Hepatocyte (in vitro differentiated cells): ENCODE measurements around the gene CAMK4.

ENCODE experiments used
- CTCF ChIP-seq: fragments of 200-600 bp; sonication (generic); IDR thresholded peaks from 2 replicates; pipeline ENCODE4 v1.5.1; 2016; ENCODE audit warnings: antibody characterized with exemption, mild to moderate bottlenecking; ENCODE audit not compliant: poor library complexity
- EZH2 ChIP-seq: fragments of 200-600 bp; sonication (generic); IDR thresholded peaks from 2 replicates; pipeline ENCODE4 v1.6.1; 2016; ENCODE audit warnings: antibody characterized with exemption, mild to moderate bottlenecking, borderline replicate concordance
- EZH2phosphoT487 ChIP-seq: fragments of 200-600 bp; sonication (generic); IDR thresholded peaks from one replicate; pipeline ENCODE4 v1.6.1; 2018; ENCODE audit warnings: antibody characterized with exemption, mild to moderate bottlenecking, low read depth, moderate library complexity; ENCODE audit not compliant: unreplicated experiment, severe bottlenecking

GRCh38 chr5:111366388-111366787, 142.2 kb downstream of the CAMK4 start:
- TF ChIP-seq CTCF: no peak
- no peak for TF ChIP-seq EZH2phosphoT487
- no peak for TF ChIP-seq EZH2
